ENCODE results near the gene PGAP6. TPM values are rescaled to one million over a fixed set of nuclear protein-coding genes. Genes with fewer than 3 reads are reported as not detected.
A peak's percentile ranks its signal among the peaks of the same experiment; 100 is the strongest.
"Not testable (repeated sequence)": the region's sequence is repeated elsewhere in the genome, so short reads cannot be mapped to it uniquely, and the experiment has no call there.

The PGAP6 gene
- total RNA-seq, 1 donor from 2014 or later, result 10.6 TPM

GRCh38 chr16:367333-367903, 14.4 kb downstream of the PGAP6 start:
- no peak for DNase-seq

GRCh38 chr16:366476-366875, 15.3 kb downstream of the PGAP6 start:
- no peak for DNase-seq

GRCh38 chr16:364595-365491, 16.9 kb downstream of the PGAP6 start:
- no peak for DNase-seq

- DNase-seq, result no peak
These were observed 17.9 kb downstream of the PGAP6 start for GRCh38 chr16:363766-364490.

- DNase-seq, result no peak
These were observed 18.5 kb downstream of the PGAP6 start for GRCh38 chr16:363110-363765.

GRCh38 chr16:362702-362999, 19.1 kb downstream of the PGAP6 start:
- not testable (repeated sequence) for DNase-seq

GRCh38 chr16:361872-362701, 19.7 kb downstream of the PGAP6 start:
- no peak for DNase-seq

- no peak for DNase-seq
These were observed 20.4 kb downstream of the PGAP6 start for GRCh38 chr16:361341-361871.

GRCh38 chr16:360698-361336, 21.0 kb downstream of the PGAP6 start:
- DNase-seq, result no peak

GRCh38 chr16:359871-360697, 21.7 kb downstream of the PGAP6 start:
- DNase-seq, result no peak

- DNase-seq, result no peak
These were observed 22.6 kb downstream of the PGAP6 start for GRCh38 chr16:359067-359763.

- DNase-seq, result no peak
These were observed 25.0 kb downstream of the PGAP6 start for GRCh38 chr16:356741-357140.

- no peak for DNase-seq
These were observed 26.8 kb downstream of the PGAP6 start for GRCh38 chr16:354971-355461.

- DNase-seq, result no peak
These were observed 27.4 kb downstream of the PGAP6 start for GRCh38 chr16:354291-354881.

GRCh38 chr16:353404-354290, 28.1 kb downstream of the PGAP6 start:
- DNase-seq, result no peak

GRCh38 chr16:352547-353403, 29.0 kb downstream of the PGAP6 start, which contains the start of gene AXIN1:
AXIN1 (minus strand) TSS chr16:352723; CDS start chr16:347025, 5,698 bp downstream.
- DNase-seq, result peak; percentile 80

Measured in skin of body (tissue), 2 donors.